ENCODE measurements around the gene DDX41. TPM values are rescaled to one million over a fixed set of nuclear protein-coding genes. Genes with fewer than 3 reads are reported as not detected.

The DDX41 gene
- total and polyA plus RNA-seq, 3 donors from 2014 or later = 99.1 to 197 (median 193) TPM

DNA sequence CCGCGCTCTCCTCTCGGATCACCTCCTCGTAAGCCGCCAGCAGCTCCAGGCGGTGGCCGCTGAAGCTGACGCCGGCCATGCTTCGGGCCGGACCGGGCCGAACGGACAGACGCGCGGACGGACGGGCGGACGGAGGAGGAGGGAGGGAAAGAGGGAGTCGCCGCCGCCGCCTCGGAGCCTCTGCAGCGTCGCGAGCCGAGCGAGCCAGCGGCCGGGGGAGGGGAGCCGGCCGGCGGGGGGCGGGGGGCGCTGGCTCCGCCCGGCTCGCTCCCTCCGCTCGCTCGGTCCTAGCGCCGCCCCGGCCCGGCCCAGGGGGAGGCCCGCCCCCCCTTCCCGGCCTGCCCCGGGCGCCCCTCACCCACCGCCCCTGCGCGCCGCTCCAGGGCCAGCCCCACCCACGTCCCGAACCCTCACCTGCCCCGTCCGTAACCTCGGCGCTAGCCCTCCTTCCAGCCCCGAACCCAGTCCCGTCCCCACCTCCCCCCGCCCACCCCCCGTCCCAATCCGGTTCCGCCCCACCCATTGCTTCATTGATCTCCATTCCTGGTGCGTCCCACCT, 43.2 kb downstream of the DDX41 start, which contains the start of gene DBN1:
Gene DBN1 (minus strand): TSS at position 192 of the 559 bp plus-strand sequence. CDS start 113 bp downstream, at position 79.
- peak; percentile 53 for DNase-seq
- intact Hi-C loops (cut with DNase I; ENCODE audit: low total_unique reads) = no loop called here
- Histone ChIP-seq H3K4me1 (peaks cover 33% of the 10 kb centered on the region), H3K27me3 (no peaks in the 10 kb centered on the region), H3K36me3 (ENCODE audit: low read depth, missing control alignments) (no peaks in the 10 kb centered on the region), H3K4me3 (peak within 1 kb of the TSS; percentile 71 to 72), H3K27ac (peak within 1 kb of the TSS; percentile 73 to 82), H3K9me3 (no peaks in the 10 kb centered on the region)
- TF ChIP-seq, protein P1, sequence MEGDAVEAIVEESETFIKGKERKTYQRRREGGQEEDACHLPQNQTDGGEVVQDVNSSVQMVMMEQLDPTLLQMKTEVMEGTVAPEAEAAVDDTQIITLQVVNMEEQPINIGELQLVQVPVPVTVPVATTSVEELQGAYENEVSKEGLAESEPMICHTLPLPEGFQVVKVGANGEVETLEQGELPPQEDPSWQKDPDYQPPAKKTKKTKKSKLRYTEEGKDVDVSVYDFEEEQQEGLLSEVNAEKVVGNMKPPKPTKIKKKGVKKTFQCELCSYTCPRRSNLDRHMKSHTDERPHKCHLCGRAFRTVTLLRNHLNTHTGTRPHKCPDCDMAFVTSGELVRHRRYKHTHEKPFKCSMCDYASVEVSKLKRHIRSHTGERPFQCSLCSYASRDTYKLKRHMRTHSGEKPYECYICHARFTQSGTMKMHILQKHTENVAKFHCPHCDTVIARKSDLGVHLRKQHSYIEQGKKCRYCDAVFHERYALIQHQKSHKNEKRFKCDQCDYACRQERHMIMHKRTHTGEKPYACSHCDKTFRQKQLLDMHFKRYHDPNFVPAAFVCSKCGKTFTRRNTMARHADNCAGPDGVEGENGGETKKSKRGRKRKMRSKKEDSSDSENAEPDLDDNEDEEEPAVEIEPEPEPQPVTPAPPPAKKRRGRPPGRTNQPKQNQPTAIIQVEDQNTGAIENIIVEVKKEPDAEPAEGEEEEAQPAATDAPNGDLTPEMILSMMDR (IDR thresholded peaks at IDR 0.05) = no peak
- no peak for TF ChIP-seq POLR2A (IDR thresholded peaks at IDR 0.05)
- WGBS, 2 donors = 1 to 7% methylated on average over 7 to 42 of the region's 69 CpGs

DNA sequence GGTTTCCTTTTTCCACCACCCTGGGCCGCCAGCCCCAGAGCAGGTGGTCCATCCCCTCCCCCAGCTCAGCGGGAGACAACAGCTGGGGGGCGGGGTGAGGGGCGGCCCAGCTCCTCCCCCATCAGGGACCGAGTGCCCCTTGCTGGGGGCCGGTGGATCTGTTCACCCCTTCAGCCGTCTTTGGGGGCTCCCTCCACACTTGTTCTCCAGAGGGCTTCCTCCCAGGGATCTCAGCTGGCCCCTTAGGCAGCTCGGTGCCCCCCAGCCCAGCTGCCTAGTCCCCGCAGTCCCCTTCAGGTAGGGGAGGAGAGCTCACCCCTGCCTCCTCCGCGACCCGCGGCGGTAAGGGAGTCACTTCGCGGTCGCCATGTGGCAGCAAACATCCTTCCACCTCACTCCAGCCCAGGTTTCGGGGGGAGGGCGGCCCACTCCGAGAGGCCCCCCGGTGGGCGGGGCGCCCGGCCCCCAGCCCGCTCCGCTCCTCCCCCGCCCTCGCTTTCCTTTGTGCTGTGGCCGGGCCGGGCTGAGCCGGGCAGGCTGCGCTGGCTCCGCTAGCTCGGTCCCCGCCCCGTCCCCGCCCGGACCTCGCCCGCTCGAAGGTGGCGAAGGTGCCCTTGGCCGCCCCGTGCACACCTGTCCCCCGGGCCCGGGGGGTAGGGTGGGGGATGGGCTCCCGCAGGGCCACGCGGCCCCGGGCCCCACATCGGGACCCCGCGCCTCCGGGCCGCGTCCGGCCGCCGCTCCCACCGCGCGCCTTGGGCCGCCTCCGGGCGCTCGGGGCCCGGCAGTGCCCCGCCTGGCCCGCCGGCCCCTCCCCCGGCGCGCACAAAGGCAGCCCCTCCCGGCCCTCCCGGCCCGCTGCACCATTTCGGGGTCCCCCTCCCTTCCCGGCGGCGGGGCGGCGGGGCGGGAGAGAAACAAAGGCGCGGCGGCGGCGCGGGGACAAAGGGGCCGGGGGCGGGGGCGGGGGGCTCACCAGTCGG, 44.0 kb downstream of the DDX41 start:
- WGBS, 2 donors = 0 to 1% methylated on average over 11 to 67 of the region's 93 CpGs
- TF ChIP-seq, protein P1 (IDR thresholded peaks at IDR 0.05) = no peak
- no peak for TF ChIP-seq POLR2A (IDR thresholded peaks at IDR 0.05)
- no peaks in the 10 kb centered on the region for H3K27me3 ChIP-seq
- H3K27ac ChIP-seq = peak overlapping the region; percentile 73 to 82
- peak overlapping the region; percentile 71 to 72 for H3K4me3 ChIP-seq
- DNase-seq = no peak
- H3K4me1 ChIP-seq = peaks cover 26% of the 10 kb centered on the region
- H3K36me3 ChIP-seq (ENCODE audit: low read depth, missing control alignments) = no peaks in the 10 kb centered on the region
- H3K9me3 ChIP-seq = no peaks in the 10 kb centered on the region
- intact Hi-C loops (cut with DNase I; ENCODE audit: low total_unique reads) = no loop called here

DNA sequence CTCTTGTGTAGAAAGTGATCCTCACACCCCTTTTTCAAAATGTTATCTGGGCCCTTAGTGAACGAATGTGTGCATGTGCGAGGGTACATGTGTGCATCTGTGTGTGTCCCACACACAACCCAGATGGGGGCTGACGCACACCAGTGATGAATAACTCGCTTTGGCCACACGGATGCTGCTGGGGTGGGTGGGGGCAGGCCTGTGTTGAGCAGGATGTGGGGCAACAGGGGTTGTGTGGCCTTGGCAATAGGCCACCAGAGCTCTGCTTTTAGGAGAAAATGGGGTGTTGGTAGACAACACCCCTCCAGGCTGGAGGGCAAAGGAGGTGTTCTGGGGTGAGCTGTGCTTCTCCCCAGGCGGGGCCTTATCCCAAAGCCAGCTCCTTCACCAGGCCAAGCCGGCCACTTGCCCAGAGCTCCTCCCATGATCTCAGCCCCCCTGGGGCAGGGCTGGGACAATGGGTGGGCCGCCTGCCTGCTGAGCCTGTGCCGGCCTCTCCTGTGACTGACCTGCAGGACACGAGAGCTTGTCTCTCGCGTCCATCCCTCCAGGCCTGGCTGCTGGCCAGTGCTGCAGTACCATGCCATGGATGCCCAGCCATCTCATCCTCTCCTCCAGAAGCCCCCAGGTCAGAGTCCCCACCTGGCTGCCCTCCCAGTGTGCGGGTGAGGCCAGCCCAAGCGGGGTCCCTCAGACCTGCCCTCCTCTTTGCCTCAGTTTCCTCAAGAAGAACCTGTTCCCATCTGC, 45.0 kb downstream of the DDX41 start:
- 54 to 59% methylated on average over 10 to 14 of the region's 14 CpGs for WGBS, 2 donors
- peak; percentile 57 for DNase-seq
- H3K9me3 ChIP-seq = no peaks in the 10 kb centered on the region
- H3K36me3 ChIP-seq (ENCODE audit: low read depth, missing control alignments) = no peaks in the 10 kb centered on the region
- TF ChIP-seq POLR2A (IDR thresholded peaks at IDR 0.05) = no peak
- TF ChIP-seq, protein P1 (IDR thresholded peaks at IDR 0.05) = no peak
- no peaks in the 10 kb centered on the region for H3K27me3 ChIP-seq
- H3K4me3 ChIP-seq = peak overlapping the region; percentile 71 to 72
- intact Hi-C loops (cut with DNase I; ENCODE audit: low total_unique reads) = no loop called here
- H3K4me1 ChIP-seq = peaks cover 25% of the 10 kb centered on the region
- no peak overlapping the region for H3K27ac ChIP-seq

DNA sequence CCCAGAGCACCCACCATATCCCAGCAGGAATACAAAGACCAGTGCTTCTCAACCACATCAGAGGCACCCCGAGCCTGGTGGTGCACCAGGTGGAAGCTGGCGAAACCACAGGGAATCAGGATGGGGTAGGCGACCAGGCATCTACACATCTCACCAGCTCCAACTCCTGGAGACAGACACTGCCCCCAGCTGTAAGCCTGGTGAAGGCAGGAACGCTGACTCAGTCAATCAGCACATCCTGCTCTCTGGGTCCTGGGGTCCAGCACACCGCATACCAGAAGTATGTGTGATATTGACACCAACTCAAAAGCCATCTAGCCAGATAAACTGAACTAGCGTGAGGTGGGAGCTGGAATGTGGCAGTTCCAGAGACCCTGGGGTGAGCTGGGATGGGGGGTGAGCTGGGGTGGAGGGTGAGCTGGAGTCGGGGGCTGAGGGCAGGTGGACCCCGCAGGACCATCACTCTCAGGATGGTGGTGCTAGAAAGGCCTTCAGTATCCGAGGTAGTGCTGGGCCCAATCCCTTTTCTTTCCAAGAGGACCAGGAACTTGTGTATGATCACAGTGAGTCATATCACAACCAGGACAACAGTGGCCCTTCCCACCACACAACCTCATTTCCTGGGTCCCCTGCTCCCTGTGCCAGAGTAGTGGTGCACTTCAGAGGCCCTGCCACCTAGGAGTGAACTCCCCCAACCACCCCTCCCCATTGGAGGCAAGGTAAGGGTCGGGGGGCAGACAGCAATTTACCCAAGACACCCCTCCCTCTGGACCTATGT, 45.8 kb downstream of the DDX41 start:
- no peak overlapping the region for H3K27ac ChIP-seq
- H3K4me1 ChIP-seq = peaks cover 25% of the 10 kb centered on the region
- 84 to 87% methylated on average over 10 of the region's 10 CpGs for WGBS, 2 donors
- no peaks in the 10 kb centered on the region for H3K9me3 ChIP-seq
- no peak overlapping the region for H3K4me3 ChIP-seq
- intact Hi-C loops (cut with DNase I; ENCODE audit: low total_unique reads) = no loop called here
- no peak for DNase-seq
- H3K36me3 ChIP-seq (ENCODE audit: low read depth, missing control alignments) = no peaks in the 10 kb centered on the region
- H3K27me3 ChIP-seq = no peaks in the 10 kb centered on the region
- TF ChIP-seq, protein P1 (IDR thresholded peaks at IDR 0.05) = no peak
- TF ChIP-seq POLR2A (IDR thresholded peaks at IDR 0.05) = no peak

All from testis (tissue), 3 donors.